Naive B cell (primary cell): Measurements from ENCODE around the gene BIN1. TPM values are rescaled to one million over a fixed set of nuclear protein-coding genes. Genes with fewer than 3 reads are reported as not detected.
A peak's percentile ranks its signal among the peaks of the same experiment; 100 is the strongest.

ENCODE experiments used
- ATAC-seq, 2 donors: fragments of 150-1000 bp; cut with Tn5 transposase; 2 replicates each; pipeline ENCODE4 v1.10.0; 2021; ENCODE audit warnings: low read depth in 2 of 2, mild to moderate bottlenecking in 2 of 2, moderate library complexity in 2 of 2
- DNase-seq: peaks from one replicate; pipeline ENCODE4 v3.0.0; 2022
- H3K27ac Mint-ChIP-seq, 6 donors: one replicate each; pipeline ENCODE4 v1.8.0; 2020 to 2022; ENCODE audit warnings: mild to moderate bottlenecking in 6 of 6, mixed read lengths in 6 of 6, moderate library complexity in 5 of 6, inconsistent platforms in 2 of 6
- H3K27me3 Mint-ChIP-seq, 3 donors: one replicate each; pipeline ENCODE4 v1.8.0; 2021 to 2022; ENCODE audit warnings: mixed read lengths in 3 of 3, mild to moderate bottlenecking in 1 of 3
- H3K36me3 Mint-ChIP-seq, 2 donors: one replicate each; pipeline ENCODE4 v1.8.0; 2020 to 2022; ENCODE audit warnings: mixed read lengths in 2 of 2, inconsistent platforms in 1 of 2, mild to moderate bottlenecking in 1 of 2
- H3K4me1 Mint-ChIP-seq, 3 donors: one replicate each; pipeline ENCODE4 v1.8.0; 2020 to 2022; ENCODE audit warnings: mixed read lengths in 3 of 3, inconsistent platforms in 1 of 3, mild to moderate bottlenecking in 1 of 3, moderate library complexity in 1 of 3
- H3K4me3 Mint-ChIP-seq, 8 donors: one replicate each; pipeline ENCODE4 v1.8.0; 2020 to 2022; ENCODE audit warnings: mild to moderate bottlenecking in 8 of 8, mixed read lengths in 8 of 8, moderate library complexity in 8 of 8, inconsistent platforms in 2 of 8
- H3K9me3 Mint-ChIP-seq, 7 donors: one replicate each; pipeline ENCODE4 v1.8.0; 2020 to 2022; ENCODE audit warnings: mixed read lengths in 7 of 7, mild to moderate bottlenecking in 5 of 7, inconsistent platforms in 2 of 7, moderate library complexity in 1 of 7
- polyA plus RNA-seq, 6 donors: library from polyadenylated mRNA; unstranded; fragments of 300-500 nt; fragmentation: Illumina TruSeq; gene quantifications; one replicate each; pipeline ENCODE4 v1.2.3, GENCODE V29; 2021; ENCODE audit warnings: low read depth in 6 of 6

BIN1 gene
- polyA plus RNA-seq, 6 donors from 2014 or later, result 103 to 150 (median 124) TPM

DNA sequence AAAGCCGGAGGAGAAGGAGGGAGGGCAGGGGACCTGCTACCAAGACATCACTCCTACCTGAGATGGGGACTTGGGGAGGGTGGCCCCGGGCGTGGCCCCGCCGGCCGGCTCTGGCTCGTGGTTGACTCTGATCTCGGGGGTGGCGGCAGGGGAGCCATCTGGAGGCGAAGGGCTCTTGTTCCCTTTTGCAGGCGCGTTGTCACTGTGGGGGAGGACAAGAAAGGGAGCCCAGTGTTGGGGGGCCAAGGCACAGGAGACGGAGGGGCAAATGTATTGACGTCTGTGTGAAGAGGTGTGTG is 48.1 kb downstream of the BIN1 start:
- H3K9me3 Mint-ChIP-seq, result no peaks in the 10 kb centered on the region
- ATAC-seq, result no peak
- DNase-seq, result no peak
- peak overlapping the region in 1 of 6 donors; percentile 65 for H3K27ac Mint-ChIP-seq
- peaks cover 4 to 9% of the 10 kb centered on the region in 2 donors for H3K36me3 Mint-ChIP-seq
- no peak overlapping the region for H3K4me3 Mint-ChIP-seq
- H3K27me3 Mint-ChIP-seq, result no peaks in the 10 kb centered on the region
- H3K4me1 Mint-ChIP-seq, result no peaks in the 10 kb centered on the region

DNA sequence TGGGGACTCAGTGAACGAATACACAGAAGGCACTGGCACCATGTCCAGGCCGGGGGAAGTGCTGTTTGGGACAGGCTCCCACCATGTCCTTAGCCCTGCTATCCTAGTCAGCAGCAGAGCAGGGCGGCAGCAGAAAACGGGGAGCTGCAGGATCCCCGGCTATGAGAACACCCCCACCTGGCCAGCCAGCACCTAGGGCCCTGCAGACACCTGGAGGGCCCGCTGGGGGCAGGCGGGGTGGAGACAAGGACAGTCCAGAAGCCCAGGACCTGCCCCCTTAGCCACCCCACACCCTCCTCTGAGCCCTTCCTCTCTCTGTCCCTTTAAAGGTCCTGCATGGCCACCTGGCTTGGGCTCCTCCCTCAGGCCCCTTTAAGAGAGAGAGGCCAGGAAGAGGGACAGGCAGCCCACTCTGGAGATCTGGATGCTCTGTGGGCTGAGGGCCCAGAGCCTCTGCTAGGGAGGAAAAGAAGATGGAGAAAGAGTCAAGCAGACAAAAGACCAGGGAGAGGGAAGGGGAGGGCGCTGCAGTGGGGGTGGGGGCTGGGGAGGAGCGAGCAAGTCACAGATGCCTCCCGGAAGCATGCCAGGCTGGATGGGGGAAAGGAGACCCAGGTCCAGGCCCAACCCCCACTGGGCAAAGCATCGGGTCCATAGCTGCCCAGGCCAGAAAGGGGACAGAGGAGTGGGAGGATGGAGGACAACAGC is 48.6 kb downstream of the BIN1 start:
- H3K9me3 Mint-ChIP-seq, result no peaks in the 10 kb centered on the region
- DNase-seq, result no peak
- H3K4me1 Mint-ChIP-seq, result no peaks in the 10 kb centered on the region
- H3K27me3 Mint-ChIP-seq, result no peaks in the 10 kb centered on the region
- no peak overlapping the region for H3K4me3 Mint-ChIP-seq
- H3K27ac Mint-ChIP-seq, result peak overlapping the region in 2 of 6 donors; percentile 65 to 80
- ATAC-seq, result no peak
- H3K36me3 Mint-ChIP-seq, result peaks cover 4 to 9% of the 10 kb centered on the region in 2 donors

DNA sequence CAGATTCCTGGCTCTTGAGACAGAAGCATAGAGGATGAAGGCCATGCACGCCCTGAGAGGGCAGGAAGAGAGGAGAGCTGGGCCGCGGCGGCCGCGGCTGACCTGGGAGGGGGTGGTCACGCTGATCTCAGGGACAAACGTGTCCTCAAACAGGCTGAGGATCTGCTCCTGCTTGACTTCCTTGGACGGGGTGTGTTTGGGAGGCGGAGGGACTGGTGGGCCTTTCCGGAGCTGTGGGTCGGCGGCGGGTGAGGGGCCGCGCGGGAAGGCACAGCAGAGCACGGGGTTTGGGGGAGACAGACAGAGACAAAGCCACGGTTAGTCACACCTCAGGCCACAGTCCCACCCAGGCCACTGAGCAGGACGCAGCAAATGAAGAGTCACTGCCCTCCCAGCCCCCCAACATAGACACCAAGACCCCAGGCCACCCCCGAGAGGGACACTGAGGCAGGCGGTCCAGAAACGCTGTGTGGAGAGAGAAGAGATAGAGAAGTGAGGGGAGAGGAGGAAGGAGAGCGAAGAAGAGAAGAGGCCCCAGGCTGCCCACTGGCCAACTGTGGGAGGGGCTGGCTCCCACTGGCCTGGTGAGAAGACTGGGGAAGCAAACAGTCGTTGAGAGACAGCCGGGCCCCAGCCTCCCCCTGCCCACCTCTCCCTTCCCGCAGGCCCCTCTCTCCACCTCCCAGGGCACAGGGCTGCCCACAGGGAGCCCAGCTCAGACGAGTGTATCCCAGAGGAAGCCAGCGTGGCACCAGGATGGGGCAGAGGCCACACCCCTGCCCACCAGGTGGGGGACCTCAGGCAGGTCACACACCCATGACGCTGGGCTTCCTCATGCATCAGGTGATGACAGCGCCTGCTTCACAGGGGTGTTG is 49.3 kb downstream of the BIN1 start:
- no peak for DNase-seq

GRCh38 chr2:127056631-127057370 is 50.2 kb downstream of the BIN1 start:
- H3K36me3 Mint-ChIP-seq, result peaks cover 4 to 9% of the 10 kb centered on the region in 2 donors
- ATAC-seq (no peak), DNase-seq (no peak)
- peaks cover 0 to 4% (median 0%) of the 10 kb centered on the region in 3 donors for H3K4me1 Mint-ChIP-seq
- H3K27ac Mint-ChIP-seq, result peak overlapping the region in 3 of 6 donors; percentile 60 to 89 (median 73)
- no peaks in the 10 kb centered on the region for H3K27me3 Mint-ChIP-seq
- no peaks in the 10 kb centered on the region for H3K9me3 Mint-ChIP-seq
- H3K4me3 Mint-ChIP-seq, result no peak overlapping the region

More for the DNA sequence above, 49.3 kb downstream of the BIN1 start:
- peaks cover 4 to 9% of the 10 kb centered on the region in 2 donors for H3K36me3 Mint-ChIP-seq
- peaks cover 0 to 4% (median 0%) of the 10 kb centered on the region in 3 donors for H3K4me1 Mint-ChIP-seq
- no peak for ATAC-seq
- H3K27ac Mint-ChIP-seq, result peak overlapping the region in 3 of 6 donors; percentile 60 to 89 (median 73)
- H3K27me3 Mint-ChIP-seq, result no peaks in the 10 kb centered on the region
- H3K9me3 Mint-ChIP-seq, result no peaks in the 10 kb centered on the region
- no peak overlapping the region for H3K4me3 Mint-ChIP-seq

GRCh38 chr2:127056086-127056485 is 50.9 kb downstream of the BIN1 start:
- no peak for ATAC-seq
- H3K27ac Mint-ChIP-seq, result peak overlapping the region in 1 of 6 donors; percentile 84
- no peaks in the 10 kb centered on the region for H3K27me3 Mint-ChIP-seq
- H3K36me3 Mint-ChIP-seq, result peaks cover 4 to 9% of the 10 kb centered on the region in 2 donors
- no peak overlapping the region for H3K4me3 Mint-ChIP-seq
- H3K9me3 Mint-ChIP-seq, result no peaks in the 10 kb centered on the region
- H3K4me1 Mint-ChIP-seq, result peaks cover 0 to 4% (median 0%) of the 10 kb centered on the region in 3 donors
- no peak for DNase-seq

GRCh38 chr2:127055786-127056076 is 51.2 kb downstream of the BIN1 start:
- H3K27ac Mint-ChIP-seq, result peak overlapping the region in 1 of 6 donors; percentile 47
- ATAC-seq (no peak), DNase-seq (no peak)
- H3K4me1 Mint-ChIP-seq, result peaks cover under 1 to 4% (median 1%) of the 10 kb centered on the region in 3 donors
- no peak overlapping the region for H3K4me3 Mint-ChIP-seq
- H3K27me3 Mint-ChIP-seq, result no peaks in the 10 kb centered on the region
- H3K9me3 Mint-ChIP-seq, result no peaks in the 10 kb centered on the region
- H3K36me3 Mint-ChIP-seq, result peaks cover 4 to 9% of the 10 kb centered on the region in 2 donors

GRCh38 chr2:127054996-127055785 is 51.8 kb downstream of the BIN1 start:
- peaks cover 4 to 9% of the 10 kb centered on the region in 2 donors for H3K36me3 Mint-ChIP-seq
- no peak for DNase-seq
- peak overlapping the region in 1 of 6 donors; percentile 47 for H3K27ac Mint-ChIP-seq
- H3K27me3 Mint-ChIP-seq, result no peaks in the 10 kb centered on the region
- no peak overlapping the region for H3K4me3 Mint-ChIP-seq
- H3K4me1 Mint-ChIP-seq, result peaks cover 3 to 7% (median 4%) of the 10 kb centered on the region in 3 donors
- no peak for ATAC-seq
- no peaks in the 10 kb centered on the region for H3K9me3 Mint-ChIP-seq

DNA sequence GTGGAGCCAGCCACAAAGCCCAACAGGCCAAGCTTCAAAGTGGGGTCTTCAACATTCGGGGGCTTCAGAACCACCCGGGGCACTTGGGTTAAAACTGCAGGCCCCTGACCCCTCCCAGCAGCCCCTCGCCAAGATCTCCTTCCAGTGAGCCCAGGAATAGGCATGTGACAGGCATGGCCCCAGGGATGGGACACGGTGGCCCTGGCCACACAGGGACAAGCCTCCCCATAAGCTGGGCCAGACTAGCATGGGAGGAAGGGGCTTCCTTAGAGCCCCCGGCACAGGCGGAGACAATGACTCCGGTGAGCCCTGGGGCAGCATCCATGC is 52.4 kb downstream of the BIN1 start:
- Mint-ChIP-seq H3K36me3 (peaks cover 4 to 9% of the 10 kb centered on the region in 2 donors), H3K27me3 (no peaks in the 10 kb centered on the region), H3K9me3 (no peaks in the 10 kb centered on the region), H3K4me3 (peak overlapping the region in 1 of 8 donors; percentile 60), H3K27ac (peak overlapping the region in 1 of 6 donors; percentile 82), H3K4me1 (peaks cover 3 to 13% (median 10%) of the 10 kb centered on the region in 3 donors)
- DNase-seq (no peak), ATAC-seq (no peak)

- ATAC-seq, result no peak
- Mint-ChIP-seq H3K36me3 (peaks cover 4 to 9% of the 10 kb centered on the region in 2 donors), H3K4me3 (peak overlapping the region in 1 of 8 donors; percentile 60), H3K27me3 (no peaks in the 10 kb centered on the region), H3K27ac (peak overlapping the region in 1 of 6 donors; percentile 82), H3K9me3 (no peaks in the 10 kb centered on the region), H3K4me1 (peaks cover 3 to 13% (median 13%) of the 10 kb centered on the region in 3 donors)
- DNase-seq, result no peak
Observed at GRCh38 chr2:127053731-127054603, 53.0 kb downstream of the BIN1 start.

GRCh38 chr2:127052771-127053691 is 53.9 kb downstream of the BIN1 start:
- Mint-ChIP-seq H3K36me3 (peaks cover 4 to 9% of the 10 kb centered on the region in 2 donors), H3K9me3 (no peaks in the 10 kb centered on the region), H3K27me3 (no peaks in the 10 kb centered on the region), H3K4me1 (peaks cover 3 to 13% (median 13%) of the 10 kb centered on the region in 3 donors), H3K27ac (peak overlapping the region in 1 of 6 donors; percentile 22), H3K4me3 (no peak overlapping the region)
- no peak for DNase-seq
- ATAC-seq, result no peak

GRCh38 chr2:127052057-127052770 is 54.7 kb downstream of the BIN1 start:
- Mint-ChIP-seq H3K9me3 (no peaks in the 10 kb centered on the region), H3K27ac (no peak overlapping the region), H3K4me3 (no peak overlapping the region), H3K27me3 (no peaks in the 10 kb centered on the region), H3K36me3 (peaks cover 3 to 4% of the 10 kb centered on the region in 2 donors), H3K4me1 (peaks cover 3 to 13% (median 13%) of the 10 kb centered on the region in 3 donors)
- ATAC-seq (no peak), DNase-seq (no peak)
